IMR-90 (cell line): ENCODE data around the gene HDAC8. TPM values are rescaled to one million over a fixed set of nuclear protein-coding genes. Genes with fewer than 3 reads are reported as not detected.

ENCODE experiments used
- ATAC-seq: fragments of 200-7000 bp; cut with Tn5 transposase; 2 replicates; pipeline ENCODE4 v1.9.1; 2020; ENCODE audit warnings: low read depth, mild to moderate bottlenecking, moderate library complexity
- BruUV-seq: library from RNA; stranded (reverse); fragments of 400-500 nt; replicated peaks from 2 replicates; lab custom pipeline; 2021; lab: Mats Ljungman, UMichigan
- CTCF ChIA-PET: fragments of 300-600 bp; formaldehyde crosslinking; extraction: SDS; loops from one replicate; lab custom pipeline; 2021; ENCODE audit warnings: antibody characterized with exemption; lab: Yijun Ruan, JAX
- POLR2A ChIA-PET: fragments of 300-600 bp; sonication (Branson Sonifier 250); formaldehyde crosslinking; loops from one replicate; lab custom pipeline; 2022; ENCODE audit warnings: antibody characterized with exemption; ENCODE audit not compliant: unreplicated experiment; lab: Charles Lee
- DNase-seq: peaks from one replicate; pipeline ENCODE4 v3.0.0; 2013
- H2AFZ ChIP-seq: replicated peaks from 2 replicates; pipeline ENCODE3; 2013; ENCODE audit warnings: low read length, mild to moderate bottlenecking; ENCODE audit not compliant: poor library complexity
- H2AK5ac ChIP-seq: 2 replicates; pipeline ENCODE4 v1.6.1; 2013; ENCODE audit warnings: low read depth, low read length, inconsistent platforms
- H2AK9ac ChIP-seq: replicated peaks from 2 replicates; pipeline ENCODE3; 2013; ENCODE audit warnings: mild to moderate bottlenecking, low read depth, low read length, moderate library complexity; ENCODE audit not compliant: poor library complexity
- H2BK120ac ChIP-seq: 2 replicates; pipeline ENCODE4 v1.6.1; 2013; ENCODE audit warnings: low read depth, low read length, inconsistent platforms
- H2BK15ac ChIP-seq: 3 replicates; pipeline ENCODE4 v1.6.1; 2013; ENCODE audit warnings: low read depth, low read length, inconsistent platforms
- H2BK20ac ChIP-seq: 2 replicates; pipeline ENCODE4 v1.6.1; 2013; ENCODE audit warnings: low read depth, mild to moderate bottlenecking, inconsistent platforms, low read length, moderate library complexity
- H2BK5ac ChIP-seq: 2 replicates; pipeline ENCODE4 v1.6.1; 2013; ENCODE audit warnings: mild to moderate bottlenecking, low read depth, low read length, inconsistent platforms; ENCODE audit not compliant: poor library complexity, severe bottlenecking
- H3K14ac ChIP-seq: replicated peaks from 2 replicates; pipeline ENCODE4 v1.6.1; 2013; ENCODE audit warnings: low read depth, low read length, inconsistent platforms
- H3K18ac ChIP-seq: 2 replicates; pipeline ENCODE4 v1.6.1; 2013; ENCODE audit warnings: low read depth, low read length, control low read depth
- H3K23ac ChIP-seq: 2 replicates; pipeline ENCODE4 v1.6.1; 2013; ENCODE audit warnings: low read depth, low read length, inconsistent platforms
- H3K27ac ChIP-seq: 2 replicates; pipeline ENCODE4 v1.5.1; 2013; ENCODE audit warnings: mild to moderate bottlenecking, control low read depth, low read length; ENCODE audit not compliant: insufficient read depth
- H3K27me3 ChIP-seq: 2 replicates; pipeline ENCODE4 v1.6.1; 2013; ENCODE audit warnings: low read length; ENCODE audit not compliant: control insufficient read depth, insufficient read depth
- H3K36me3 ChIP-seq: 2 replicates; pipeline ENCODE4 v1.6.1; 2013; ENCODE audit warnings: low read length, mixed read lengths; ENCODE audit not compliant: control insufficient read depth, insufficient read depth
- H3K4ac ChIP-seq: 2 replicates; pipeline ENCODE4 v1.6.1; 2013; ENCODE audit warnings: low read depth, low read length, inconsistent platforms
- H3K4me1 ChIP-seq: 2 replicates; pipeline ENCODE4 v1.6.1; 2013; ENCODE audit warnings: low read length, mixed read lengths; ENCODE audit not compliant: control insufficient read depth, insufficient read depth
- H3K4me2 ChIP-seq: 2 replicates; pipeline ENCODE4 v1.6.1; 2013; ENCODE audit warnings: low read depth, mild to moderate bottlenecking, control low read depth, low read length, moderate library complexity
- H3K4me3 ChIP-seq: 2 replicates; pipeline ENCODE4 v1.5.1; 2013; ENCODE audit warnings: low read depth, mild to moderate bottlenecking, control low read depth, low read length, moderate library complexity; ENCODE audit not compliant: insufficient read depth
- H3K56ac ChIP-seq: 2 replicates; pipeline ENCODE4 v1.6.1; 2013; ENCODE audit warnings: low read length, inconsistent platforms; ENCODE audit not compliant: insufficient read depth; ENCODE audit errors: extremely low read depth
- H3K79me1 ChIP-seq, 2 experiments: 2 replicates each; pipeline ENCODE4 v1.6.1; 2013; ENCODE audit warnings: low read length in 2 of 2, inconsistent platforms in 1 of 2, low read depth in 1 of 2
- H3K9ac ChIP-seq: 2 replicates; pipeline ENCODE4 v1.6.1; 2013; ENCODE audit warnings: low read depth, low read length, control low read depth
- H3K9me1 ChIP-seq: 2 replicates; pipeline ENCODE4 v1.6.1; 2013; ENCODE audit warnings: low read length, inconsistent platforms; ENCODE audit not compliant: insufficient read depth
- H3K9me3 ChIP-seq: 2 replicates; pipeline ENCODE4 v1.6.1; 2013; ENCODE audit warnings: low read length; ENCODE audit not compliant: control insufficient read depth, insufficient read depth
- H4K20me1 ChIP-seq: 2 replicates; pipeline ENCODE4 v1.6.1; 2013; ENCODE audit warnings: low read length, inconsistent platforms; ENCODE audit not compliant: insufficient read depth
- H4K5ac ChIP-seq: 2 replicates; pipeline ENCODE4 v1.6.1; 2013; ENCODE audit warnings: mild to moderate bottlenecking, low read depth, low read length, control low read depth
- H4K8ac ChIP-seq, 2 experiments: 2 replicates each; pipeline ENCODE4 v1.6.1; 2013; ENCODE audit warnings: low read depth in 2 of 2, low read length in 2 of 2, control low read depth in 1 of 2, inconsistent platforms in 1 of 2
- H4K91ac ChIP-seq: 2 replicates; pipeline ENCODE4 v1.6.1; 2013; ENCODE audit warnings: low read depth, low read length, inconsistent platforms; ENCODE audit not compliant: insufficient read depth
- CTCF ChIP-seq: conservative IDR thresholded peaks from 2 replicates; pipeline ENCODE4 v1.5.1; 2012; ENCODE audit warnings: mild to moderate bottlenecking, low read depth, low read length, improper control_type of control experiment
- ELK1 ChIP-seq: fragments of 150-350 bp; IDR thresholded peaks from 2 replicates; pipeline ENCODE4 v1.6.1; 2016; ENCODE audit warnings: low read depth, mild to moderate bottlenecking, low read length, moderate library complexity, borderline replicate concordance
- RAD21 ChIP-seq: IDR thresholded peaks from 2 replicates; pipeline ENCODE4 v1.6.1; 2012; ENCODE audit warnings: low read length, improper control_type of control experiment
- RCOR1 ChIP-seq: IDR thresholded peaks from 2 replicates; pipeline ENCODE4 v1.6.1; 2012; ENCODE audit warnings: mild to moderate bottlenecking, low read length, improper control_type of control experiment; ENCODE audit not compliant: insufficient replicate concordance
- WGBS, 2 experiments: methylation state at CpG; one replicate each; pipeline versions ENCODE4 v1.1.5 to v1.1.7; 2013; ENCODE audit warnings: missing lambda C conversion rate in 2 of 2; ENCODE audit not compliant: insufficient read length in 1 of 2; ENCODE audit errors: extremely low coverage in 2 of 2; 5-methylcytosine and 5-hydroxymethylcytosine counted together
- dilution Hi-C: fragments of 300-500 bp; cut with HindIII; formaldehyde crosslinking; loops from one replicate; pipeline ENCODE4 v1.14.3; 2018; ENCODE audit warnings: low sequenced_read_pairs; ENCODE audit not compliant: unreplicated experiment
- in situ Hi-C: fragments of 300-500 bp; cut with MboI; formaldehyde crosslinking; loops from 3 replicates; pipeline ENCODE4 v1.14.3; 2019; ENCODE audit warnings: low sequenced_read_pairs, inconsistent platforms, mixed read lengths
- intact Hi-C: fragments of 100-400 bp; cut with micrococcal nuclease; formaldehyde crosslinking; loops from 2 replicates; pipeline ENCODE4 v1.10.0; 2022
- polyA plus RNA-seq, 3 experiments: library from polyadenylated mRNA; depleted of rRNA; stranded (reverse); fragments of >200 nt; gene quantifications; 2 replicates each; pipeline ENCODE4 v1.2.3, GENCODE V29; 2012; ENCODE audit warnings: low replicate concordance in 1 of 3
- total RNA-seq: library from RNA; depleted of rRNA; stranded (reverse); fragments of >200 nt; gene quantifications from 2 replicates; pipeline ENCODE4 v1.2.3, GENCODE V29; 2012

HDAC8 gene
- total and polyA plus RNA-seq, 2 of the 4 experiments (the other 2 are of a cell fraction) = 16.1 to 28.5 TPM

GRCh38 chrX:72358313-72358712 is 214.3 kb downstream of the HDAC8 start:
- H3K4me1 ChIP-seq = no peaks in the 10 kb centered on the region
- H2AK9ac ChIP-seq = no peak overlapping the region
- no peak overlapping the region for H3K4ac ChIP-seq
- H3K56ac ChIP-seq = no peak overlapping the region
- DNase-seq (peak; percentile 33), ATAC-seq (peak; percentile 17; the same call in 1 of the 2 replicates)
- POLR2A ChIA-PET = no interaction called here
- H3K9me1 ChIP-seq = peaks cover 3% of the 10 kb centered on the region; the same call in 1 of the 2 replicates
- TF ChIP-seq RCOR1 (no peak), RAD21 (no peak), ELK1 (no peak), CTCF (no peak)
- H3K18ac ChIP-seq = no peak overlapping the region
- no peak overlapping the region for H2BK5ac ChIP-seq
- no peak overlapping the region for H2BK20ac ChIP-seq
- CTCF ChIA-PET = no interaction called here
- dilution Hi-C loops = no loop called here
- no peak overlapping the region for H2BK120ac ChIP-seq
- 63% methylated on average over 1 of the region's 4 CpGs; no CpG with 5 or more reads in 1 of the 2 experiments for WGBS, 2 experiments
- H3K27me3 ChIP-seq = peaks cover 25% of the 10 kb centered on the region
- H2AK5ac ChIP-seq = no peak overlapping the region
- H2AFZ ChIP-seq = no peak overlapping the region
- no TSS peak for BruUV-seq
- H2BK15ac ChIP-seq = no peak overlapping the region
- H4K91ac ChIP-seq = no peak overlapping the region
- in situ Hi-C loops = loop anchor here (10.0 kb wide), 1 partner anchor 56 kb away; no protein-coding TSS in a partner anchor
- H3K36me3 ChIP-seq = 0 out of 2 replicates have a peak, but pooled peaks cover 3% of the 10 kb centered on the region
- no peaks in the 10 kb centered on the region for H4K20me1 ChIP-seq
- no peaks in the 10 kb centered on the region for H3K79me1 ChIP-seq
- H3K9ac ChIP-seq = no peak overlapping the region
- no peaks in the 10 kb centered on the region for H3K9me3 ChIP-seq
- intact Hi-C loops = no loop called here
- no peak overlapping the region for H3K27ac ChIP-seq
- H4K8ac ChIP-seq = no peak overlapping the region
- no peak overlapping the region for H3K4me2 ChIP-seq
- no peak overlapping the region for H3K4me3 ChIP-seq
- no peak overlapping the region for H4K5ac ChIP-seq
- no peak overlapping the region for H3K14ac ChIP-seq
- no peak overlapping the region for H3K23ac ChIP-seq
